PC-9 (cell line): ENCODE measurements around the gene TSC22D2. TPM values are rescaled to one million over a fixed set of nuclear protein-coding genes. Genes with fewer than 3 reads are reported as not detected.

ENCODE experiments used
- BruUV-seq: library from RNA; stranded (reverse); fragments of 400-500 nt; replicated peaks from 2 replicates; lab custom pipeline; 2021; lab: Mats Ljungman, UMichigan
- CTCF ChIA-PET: fragments of 300-600 bp; sonication (Branson Sonifier 250); formaldehyde crosslinking; loops from one replicate; lab custom pipeline; 2022; ENCODE audit warnings: antibody characterized with exemption; lab: Charles Lee
- POLR2A ChIA-PET: fragments of 300-600 bp; sonication (Branson Sonifier 250); formaldehyde crosslinking; loops from one replicate; lab custom pipeline; 2022; ENCODE audit warnings: antibody characterized with exemption; ENCODE audit not compliant: unreplicated experiment; lab: Charles Lee
- DNase-seq, 2 experiments: peaks; one replicate each; pipeline versions ENCODE4 v3.0.0 to v3.0.0-alpha.2; 2015 to 2022; ENCODE audit warnings: mixed read lengths in 1 of 2
- H2AFZ ChIP-seq: fragments of 200-600 bp; sonication (generic); 2 replicates; pipeline ENCODE4 v1.8.1; 2017; ENCODE audit warnings: antibody characterized with exemption
- H3F3A ChIP-seq: fragments of 200-600 bp; sonication (generic); 2 replicates; pipeline ENCODE4 v1.8.1; 2017; ENCODE audit warnings: antibody characterized with exemption, mild to moderate bottlenecking, low read depth; ENCODE audit not compliant: insufficient read depth
- H3K27ac ChIP-seq: fragments of 200-600 bp; sonication (generic); 2 replicates; pipeline ENCODE4 v1.6.1; 2016; ENCODE audit warnings: mixed run types
- H3K27me3 ChIP-seq: fragments of 200-600 bp; sonication (generic); 2 replicates; pipeline ENCODE4 v1.6.1; 2016; ENCODE audit warnings: low read depth, mixed run types; ENCODE audit not compliant: insufficient read depth
- H3K36me3 ChIP-seq: fragments of 200-600 bp; sonication (generic); 2 replicates; pipeline ENCODE4 v1.6.1; 2016; ENCODE audit warnings: low read depth, mixed run types
- H3K4me1 ChIP-seq: fragments of 200-600 bp; sonication (generic); replicated peaks from 2 replicates; pipeline ENCODE4 v1.6.1; 2016; ENCODE audit warnings: mixed run types; ENCODE audit not compliant: insufficient read depth
- H3K4me2 ChIP-seq: fragments of 200-600 bp; sonication (generic); 2 replicates; pipeline ENCODE4 v1.6.1; 2017; ENCODE audit warnings: mixed run types
- H3K4me3 ChIP-seq: fragments of 200-600 bp; sonication (generic); 2 replicates; pipeline ENCODE4 v1.6.1; 2016; ENCODE audit warnings: mixed run types
- H3K79me2 ChIP-seq: fragments of 200-600 bp; sonication (generic); 2 replicates; pipeline ENCODE4 v1.6.1; 2017; ENCODE audit warnings: low read depth, mixed run types
- H3K9me2 ChIP-seq: fragments of 200-600 bp; sonication (generic); 2 replicates; pipeline ENCODE4 v1.8.1; 2017; ENCODE audit warnings: mild to moderate bottlenecking; ENCODE audit not compliant: insufficient read depth
- H3K9me3 ChIP-seq: fragments of 200-600 bp; sonication (generic); 2 replicates; pipeline ENCODE4 v1.8.1; 2016; ENCODE audit warnings: low read depth; ENCODE audit not compliant: insufficient read depth
- H4K20me1 ChIP-seq: fragments of 200-600 bp; sonication (generic); 2 replicates; pipeline ENCODE4 v1.8.1; 2017; ENCODE audit not compliant: insufficient read depth
- CTCF ChIP-seq: fragments of 200-600 bp; sonication (generic); conservative IDR thresholded peaks from 2 replicates; pipeline ENCODE4 v1.6.1; 2017; ENCODE audit warnings: mixed run types, antibody characterized with exemption, mild to moderate bottlenecking, moderate library complexity
- EZH2 ChIP-seq: fragments of 200-600 bp; sonication (generic); IDR thresholded peaks from 2 replicates; pipeline ENCODE4 v1.8.0; 2017; ENCODE audit warnings: antibody characterized with exemption, low read depth
- intact Hi-C: fragments of 100-400 bp; cut with micrococcal nuclease; formaldehyde crosslinking; loops from one replicate; pipeline ENCODE4 v1.10.0; 2022; ENCODE audit not compliant: unreplicated experiment
- total RNA-seq: library from RNA; stranded (reverse); gene quantifications from 2 replicates; pipeline ENCODE4 v1.2.3, GENCODE V29; 2021

TSC22D2 gene
- total RNA-seq, 1 experiment from 2014 or later, result 32.0 TPM

DNA sequence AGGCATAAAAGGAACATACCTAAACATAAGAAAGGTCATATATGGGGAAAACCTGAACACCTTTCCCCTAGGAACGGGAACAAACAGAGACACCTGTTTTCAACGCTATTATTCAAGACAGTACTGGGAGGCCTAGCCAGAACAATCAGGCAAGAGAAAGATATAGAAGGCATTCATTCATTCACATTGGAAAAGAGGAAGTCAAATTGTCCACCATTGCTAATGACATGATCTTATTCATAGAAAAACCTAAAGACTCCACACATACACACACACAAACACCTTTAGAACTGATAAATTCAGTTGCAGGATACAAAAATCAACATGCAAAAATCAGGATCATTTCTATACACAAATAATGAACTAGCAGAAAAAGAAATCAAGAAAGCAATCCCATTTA, 101.7 kb downstream of the TSC22D2 start:
- H4K20me1 ChIP-seq, result no peaks in the 10 kb centered on the region
- no peaks in the 10 kb centered on the region for H3K27me3 ChIP-seq
- BruUV-seq, result no TSS peak
- intact Hi-C loops, result no loop called here
- no peak for DNase-seq
- no peak overlapping the region for H3K4me2 ChIP-seq
- no peaks in the 10 kb centered on the region for H3K36me3 ChIP-seq
- H3F3A ChIP-seq, result no peaks in the 10 kb centered on the region
- H3K27ac ChIP-seq, result no peak overlapping the region
- CTCF ChIA-PET, result no interaction called here
- POLR2A ChIA-PET, result no interaction called here
- H3K9me2 ChIP-seq, result no peaks in the 10 kb centered on the region
- no peak overlapping the region for H2AFZ ChIP-seq
- H3K9me3 ChIP-seq, result peaks cover 4% of the 10 kb centered on the region; the same call in 1 of the 2 replicates
- no peaks in the 10 kb centered on the region for H3K4me1 ChIP-seq
- no peaks in the 10 kb centered on the region for H3K79me2 ChIP-seq
- H3K4me3 ChIP-seq, result no peak overlapping the region
- TF ChIP-seq CTCF (no peak), EZH2 (no peak)

DNA sequence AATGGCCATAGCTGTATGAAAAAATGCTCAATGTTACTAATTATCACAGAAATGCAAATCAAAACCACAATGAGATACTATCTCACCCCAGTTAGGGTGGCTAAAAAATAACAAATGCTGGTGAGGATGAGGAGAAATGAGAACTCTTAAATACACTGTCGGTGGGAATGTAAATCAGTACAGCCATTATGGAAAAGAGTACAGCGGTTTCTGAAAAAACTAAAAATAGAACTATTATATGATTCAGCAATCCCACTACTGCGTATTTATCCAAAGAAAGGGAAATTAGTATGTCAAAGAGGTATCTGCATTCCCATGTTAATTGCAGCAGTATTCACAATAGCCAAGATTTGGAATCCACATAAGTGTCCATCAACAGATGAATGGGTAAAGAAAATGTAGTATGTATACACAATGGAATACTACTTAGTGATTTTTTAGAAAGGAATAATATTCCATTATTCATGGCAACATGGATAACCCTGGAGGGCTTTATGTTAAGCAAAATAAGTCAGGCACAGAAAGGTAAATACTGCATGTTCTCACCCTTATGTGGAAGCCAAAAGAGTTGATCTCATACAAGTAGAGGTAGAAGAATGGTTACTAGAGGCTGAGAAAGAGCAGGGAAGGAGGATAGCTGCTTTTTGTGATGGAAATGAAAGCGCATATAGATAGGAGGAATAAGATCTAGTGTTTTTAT, 103.2 kb downstream of the TSC22D2 start:
- Histone ChIP-seq H3K9me3 (peaks cover 11% of the 10 kb centered on the region), H2AFZ (no peak overlapping the region), H3K36me3 (no peaks in the 10 kb centered on the region), H3K4me1 (peaks cover 9% of the 10 kb centered on the region), H4K20me1 (no peaks in the 10 kb centered on the region), H3K4me3 (no peak overlapping the region), H3K79me2 (no peaks in the 10 kb centered on the region), H3K9me2 (no peaks in the 10 kb centered on the region), H3K27me3 (no peaks in the 10 kb centered on the region), H3K27ac (no peak overlapping the region), H3K4me2 (no peak overlapping the region), H3F3A (no peaks in the 10 kb centered on the region)
- intact Hi-C loops, result no loop called here
- TF ChIP-seq CTCF, result no peak
- TF ChIP-seq EZH2, result no peak
- ChIA-PET POLR2A (no interaction called here), CTCF (no interaction called here)
- no peak for DNase-seq
- no TSS peak for BruUV-seq

DNA sequence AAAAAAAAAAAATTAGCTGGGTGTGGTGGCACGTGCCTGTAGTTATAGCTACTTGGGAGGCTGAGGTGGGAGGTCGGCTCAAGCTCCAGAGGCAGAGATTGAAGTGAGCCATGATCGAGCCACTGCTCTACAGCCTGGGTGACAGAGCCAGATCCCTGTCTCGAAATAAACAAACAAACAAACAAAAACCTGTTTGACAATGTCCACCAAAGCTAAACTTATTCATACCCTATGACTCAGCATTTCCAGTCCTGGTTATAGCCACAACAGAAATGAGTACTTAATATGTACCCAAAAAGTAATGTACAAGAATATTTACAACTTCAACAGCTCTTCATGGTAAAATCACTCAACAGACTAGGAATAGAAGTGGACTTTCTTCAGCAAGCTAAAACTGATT, 107.1 kb downstream of the TSC22D2 start:
- CTCF ChIA-PET, result no interaction called here
- no peak overlapping the region for H3K4me3 ChIP-seq
- no peaks in the 10 kb centered on the region for H3F3A ChIP-seq
- intact Hi-C loops, result no loop called here
- peaks cover 24% of the 10 kb centered on the region for H3K9me3 ChIP-seq
- peak overlapping the region; percentile 78 for H3K27ac ChIP-seq
- H3K27me3 ChIP-seq, result no peaks in the 10 kb centered on the region
- no peaks in the 10 kb centered on the region for H4K20me1 ChIP-seq
- no peaks in the 10 kb centered on the region for H3K79me2 ChIP-seq
- POLR2A ChIA-PET, result no interaction called here
- no TSS peak for BruUV-seq
- peaks cover 13% of the 10 kb centered on the region for H3K4me1 ChIP-seq
- peak overlapping the region; percentile 50 for H3K4me2 ChIP-seq
- TF ChIP-seq EZH2 (no peak), CTCF (no peak)
- no peaks in the 10 kb centered on the region for H3K9me2 ChIP-seq
- peak in 1 of 2 experiments; percentile 63 for DNase-seq
- H2AFZ ChIP-seq, result peak overlapping the region; percentile 68
- no peaks in the 10 kb centered on the region for H3K36me3 ChIP-seq

Other genes with a start within 250 kb of the TSC22D2 start
- 106 and 113 TPM in 2 replicates for gene SERP1, start 138.2 kb downstream of the TSC22D2 start, total RNA-seq
- gene EIF2A, start 138.5 kb downstream of the TSC22D2 start, total RNA-seq, result 96.4 and 102 TPM in 2 replicates
- 59.5 and 84.1 TPM in 2 replicates for gene SELENOT, start 195.0 kb downstream of the TSC22D2 start, total RNA-seq